Fibroblast of pulmonary artery (primary cell): Measurements from ENCODE around the gene OR51E2.

Experiments used
- DNase-seq: peaks from one replicate; pipeline ENCODE4 v3.0.0-alpha.2; 2010; ENCODE audit warnings: low read depth
- H3K4me3 ChIP-seq: replicated peaks from 2 replicates; pipeline ENCODE4 v1.5.1; 2011; ENCODE audit warnings: low read depth, mild to moderate bottlenecking, control low read depth, low read length, moderate library complexity
- CTCF ChIP-seq: IDR thresholded peaks from 2 replicates; pipeline ENCODE4 v1.5.1; 2011; ENCODE audit warnings: mild to moderate bottlenecking, control low read depth, low read length, inconsistent platforms; ENCODE audit errors: missing control alignments

OR51E2 gene

GRCh38 chr11:4664183-4664582, 33.5 kb downstream of the OR51E2 start:
- H3K4me3 ChIP-seq = no peak overlapping the region
- no peak for DNase-seq
- no peak for TF ChIP-seq CTCF

GRCh38 chr11:4662876-4663275, 34.8 kb downstream of the OR51E2 start:
- no peak for DNase-seq
- TF ChIP-seq CTCF = no peak

DNA sequence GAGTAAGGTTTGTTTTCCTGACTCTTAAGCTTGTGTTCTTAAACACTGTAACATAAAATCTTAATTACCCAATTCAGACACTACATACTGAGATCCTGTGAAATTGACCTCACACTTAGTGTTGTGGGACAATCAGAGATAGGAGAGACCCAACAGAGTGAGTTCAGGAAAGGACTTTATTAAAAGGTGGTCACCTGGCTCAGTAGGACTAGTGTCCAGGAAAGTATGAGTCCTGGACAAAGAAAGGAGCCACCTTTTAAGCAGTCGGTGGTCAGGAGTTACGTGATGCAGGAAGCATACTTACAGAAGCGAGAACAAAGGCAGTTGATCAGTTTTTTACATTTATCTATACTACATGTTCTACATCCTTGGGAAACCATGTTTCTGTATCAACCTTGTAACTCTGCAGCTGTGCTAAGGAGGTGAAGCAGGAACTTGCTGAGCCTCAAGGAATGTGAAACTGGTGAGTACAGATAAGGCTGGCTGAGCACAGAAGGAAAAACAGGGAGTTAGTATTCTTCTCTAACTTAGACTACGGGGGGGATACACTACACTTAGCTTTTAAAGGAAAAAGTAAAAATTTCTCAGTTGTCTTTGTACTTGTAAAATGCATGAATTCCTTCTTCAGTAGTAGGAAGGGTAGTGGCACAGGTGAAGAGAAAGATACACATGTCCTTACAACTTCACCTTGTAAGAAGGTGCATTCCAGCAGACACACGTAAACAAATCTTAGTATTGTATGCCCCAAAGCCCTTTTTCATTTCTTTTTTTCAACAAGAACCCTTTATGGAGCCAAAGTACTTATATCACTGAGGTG, 38.8 kb downstream of the OR51E2 start:
- DNase-seq = no peak
- TF ChIP-seq CTCF = no peak
- no peak overlapping the region for H3K4me3 ChIP-seq

More at GRCh38 chr11:4662876-4663275, 34.8 kb downstream of the OR51E2 start:
- no peak overlapping the region for H3K4me3 ChIP-seq

- no peak for TF ChIP-seq CTCF
- DNase-seq = no peak
- no peak overlapping the region for H3K4me3 ChIP-seq
These were observed 42.9 kb downstream of the OR51E2 start for GRCh38 chr11:4654635-4655369.

- TF ChIP-seq CTCF = no peak
- DNase-seq = no peak
- no peak overlapping the region for H3K4me3 ChIP-seq
These were observed 49.9 kb downstream of the OR51E2 start for GRCh38 chr11:4647766-4648165.

DNA sequence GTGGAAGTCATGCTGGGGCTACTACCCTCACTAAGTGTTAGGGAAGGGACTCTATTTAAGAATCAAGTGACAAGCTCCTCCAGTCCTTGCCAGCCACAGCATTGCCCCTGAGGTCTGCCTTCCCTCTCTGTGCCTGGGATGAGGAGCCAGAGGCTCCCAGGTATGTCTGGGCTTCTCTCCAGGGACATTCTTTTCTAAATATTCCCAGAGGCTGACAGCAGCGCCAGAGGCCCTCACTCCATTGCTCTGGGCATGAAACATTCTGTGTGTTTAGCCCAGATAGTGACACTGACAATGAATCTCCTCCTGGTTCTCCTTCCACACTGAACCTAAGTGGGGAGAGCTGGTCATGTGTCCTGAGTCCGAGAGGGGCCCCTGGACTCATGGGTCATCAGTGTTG, 51.7 kb downstream of the OR51E2 start:
- no peak for DNase-seq
- no peak for TF ChIP-seq CTCF

More for the DNA sequence above, 51.7 kb downstream of the OR51E2 start:
- no peak overlapping the region for H3K4me3 ChIP-seq
